Transverse colon (tissue), 4 donors: ENCODE data around the gene KRT85.

Experiments
- POLR2A ChIP-seq: fragments of 450-650 bp; IDR thresholded peaks from one replicate; pipeline ENCODE4 v1.6.1; 2016; ENCODE audit warnings: antibody characterized with exemption, mild to moderate bottlenecking, moderate library complexity
- POLR2AphosphoS5 ChIP-seq, 3 donors: sonication (generic); formaldehyde crosslinking; IDR thresholded peaks; one replicate each; pipeline ENCODE4 v1.6.1; 2016; ENCODE audit warnings: antibody characterized with exemption in 3 of 3
- TF ChIP-seq, protein P1 (sequence below), 5 experiments: fragments of 200-600 bp in 3 of 5; fragments of 450-650 bp in 2 of 5; sonication (generic) in 3 of 5; IDR thresholded peaks; 1 replicate in 2 of 5; 2 replicates in 3 of 5; pipeline ENCODE4 v1.5.1; 2016 to 2017; ENCODE audit warnings: antibody characterized with exemption in 5 of 5, inconsistent platforms in 3 of 5, mild to moderate bottlenecking in 2 of 5, moderate library complexity in 1 of 5

DNA sequence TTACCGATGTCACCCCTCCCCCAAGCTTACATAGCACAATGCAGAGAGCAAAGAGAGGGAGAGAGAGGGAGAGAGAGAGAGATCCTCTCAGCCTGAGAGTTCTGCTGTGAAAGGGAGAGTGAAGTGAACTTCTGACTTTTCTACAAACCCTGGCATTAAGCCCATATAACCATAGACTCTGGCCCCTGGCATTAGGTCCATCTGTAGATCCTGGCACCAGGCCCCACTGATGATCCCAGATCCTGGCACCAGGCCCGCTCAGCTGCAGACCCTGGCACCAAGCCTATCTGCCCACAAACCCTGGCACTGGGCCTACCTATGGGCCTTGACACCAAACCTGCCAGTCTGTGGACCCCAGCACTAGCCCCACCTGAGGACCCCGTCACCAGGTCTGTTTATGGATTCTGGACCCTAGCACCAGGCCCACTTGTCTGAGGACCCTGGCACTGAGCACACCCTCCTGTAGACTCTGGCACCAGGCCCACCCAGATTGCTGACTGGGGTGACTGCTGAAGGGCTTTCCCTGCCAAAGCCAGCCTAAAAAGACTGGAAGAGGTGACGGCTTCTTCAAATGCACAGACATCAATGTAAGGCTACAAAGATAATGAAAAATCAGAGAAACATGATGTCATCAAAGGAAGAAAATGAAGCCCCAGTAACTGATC, 31.6 kb downstream of the KRT85 start:
- TF ChIP-seq, protein P1, sequence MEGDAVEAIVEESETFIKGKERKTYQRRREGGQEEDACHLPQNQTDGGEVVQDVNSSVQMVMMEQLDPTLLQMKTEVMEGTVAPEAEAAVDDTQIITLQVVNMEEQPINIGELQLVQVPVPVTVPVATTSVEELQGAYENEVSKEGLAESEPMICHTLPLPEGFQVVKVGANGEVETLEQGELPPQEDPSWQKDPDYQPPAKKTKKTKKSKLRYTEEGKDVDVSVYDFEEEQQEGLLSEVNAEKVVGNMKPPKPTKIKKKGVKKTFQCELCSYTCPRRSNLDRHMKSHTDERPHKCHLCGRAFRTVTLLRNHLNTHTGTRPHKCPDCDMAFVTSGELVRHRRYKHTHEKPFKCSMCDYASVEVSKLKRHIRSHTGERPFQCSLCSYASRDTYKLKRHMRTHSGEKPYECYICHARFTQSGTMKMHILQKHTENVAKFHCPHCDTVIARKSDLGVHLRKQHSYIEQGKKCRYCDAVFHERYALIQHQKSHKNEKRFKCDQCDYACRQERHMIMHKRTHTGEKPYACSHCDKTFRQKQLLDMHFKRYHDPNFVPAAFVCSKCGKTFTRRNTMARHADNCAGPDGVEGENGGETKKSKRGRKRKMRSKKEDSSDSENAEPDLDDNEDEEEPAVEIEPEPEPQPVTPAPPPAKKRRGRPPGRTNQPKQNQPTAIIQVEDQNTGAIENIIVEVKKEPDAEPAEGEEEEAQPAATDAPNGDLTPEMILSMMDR (IDR thresholded peaks at IDR 0.05), result no peak
- TF ChIP-seq POLR2AphosphoS5 (IDR thresholded peaks at IDR 0.05) (peak in 1 of 3 donors; percentile 59), POLR2A (no peak)
